ENCODE measurements around the gene EFNA4. TPM values are rescaled to one million over a fixed set of nuclear protein-coding genes. Genes with fewer than 3 reads are reported as not detected.

EFNA4 gene
- total RNA-seq, 1 experiment from 2014 or later, result 22.7 TPM

DNA sequence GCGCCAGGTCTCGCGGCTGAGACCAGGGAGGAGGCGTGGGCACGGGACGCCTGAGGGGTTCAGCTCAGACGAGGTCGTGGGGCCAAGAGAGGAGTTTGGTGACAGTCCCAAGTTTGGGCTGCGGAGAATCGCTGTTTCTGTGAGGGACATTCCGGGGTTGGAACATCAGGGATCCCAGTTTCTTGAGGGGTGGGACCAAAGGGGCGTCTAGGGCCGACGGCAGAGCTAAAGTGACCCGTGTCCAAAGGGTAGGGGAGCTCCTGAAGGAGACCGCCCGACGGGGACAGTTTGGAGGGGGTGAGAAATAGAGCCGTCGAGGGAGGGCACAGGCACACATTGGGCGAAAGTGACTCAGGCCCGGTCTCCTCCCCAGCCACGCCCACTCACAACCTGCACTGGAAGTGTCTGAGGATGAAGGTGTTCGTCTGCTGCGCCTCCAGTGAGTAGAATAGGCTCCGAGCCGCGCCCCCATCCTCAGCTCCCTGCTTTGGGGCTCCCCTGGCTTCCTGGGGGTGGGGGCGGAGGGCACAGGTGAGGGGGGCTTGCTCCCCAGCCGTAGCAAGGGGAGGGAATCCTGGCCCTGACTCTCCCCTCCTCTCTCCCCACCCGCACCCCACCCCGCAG lies 22.1 kb downstream of the EFNA4 start:
- CTCF ChIA-PET, result interaction anchor here (0.6 to 3.1 kb wide), 64 partner anchors 9 to 605 kb away, joined by 3 to 156 read pairs (median 6); partner anchors contain the start of genes ADAM15, CKS1B, DPM3 and EFNA1
- peak; percentile 0; the same call in 1 of the 2 replicates for ATAC-seq
- Mint-ChIP-seq H3K4me3 (peak overlapping the region; percentile 95), H3K27me3 (ENCODE audit: low read depth) (peaks cover 38% of the 10 kb centered on the region), H3K27ac (peak overlapping the region; percentile 60), H3K4me1 (peaks cover 35% of the 10 kb centered on the region), H3K36me3 (no peaks in the 10 kb centered on the region), H3K9me3 (no peaks in the 10 kb centered on the region)
- POLR2A ChIA-PET, result interaction anchor here (0.5 to 1.3 kb wide), 6 partner anchors 40 to 1086 kb away, joined by 3 to 5 read pairs (median 4); partner anchors contain the start of gene KRTCAP2
- no peak for TF ChIP-seq ZNF263 (CRISPR knock-in tag; IDR thresholded peaks at IDR 0.05; ENCODE audit: low read depth)
- TF ChIP-seq, protein P1, sequence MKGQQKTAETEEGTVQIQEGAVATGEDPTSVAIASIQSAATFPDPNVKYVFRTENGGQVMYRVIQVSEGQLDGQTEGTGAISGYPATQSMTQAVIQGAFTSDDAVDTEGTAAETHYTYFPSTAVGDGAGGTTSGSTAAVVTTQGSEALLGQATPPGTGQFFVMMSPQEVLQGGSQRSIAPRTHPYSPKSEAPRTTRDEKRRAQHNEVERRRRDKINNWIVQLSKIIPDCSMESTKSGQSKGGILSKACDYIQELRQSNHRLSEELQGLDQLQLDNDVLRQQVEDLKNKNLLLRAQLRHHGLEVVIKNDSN (CRISPR knock-in tag; IDR thresholded peaks at IDR 0.05), result no peak
- peak; percentile 39; the same call in 1 of the 2 replicates for TF ChIP-seq E2F5 (CRISPR knock-in tag; IDR thresholded peaks at IDR 0.05)
- DNase-seq (ENCODE audit: low spot score), result peak; percentile 56

GRCh38 chr1:155086128-155086741 lies 22.7 kb downstream of the EFNA4 start:
- DNase-seq (ENCODE audit: low spot score), result peak; percentile 93
- Mint-ChIP-seq H3K4me1 (peaks cover 37% of the 10 kb centered on the region), H3K9me3 (no peaks in the 10 kb centered on the region), H3K36me3 (no peaks in the 10 kb centered on the region), H3K27ac (no peak overlapping the region), H3K27me3 (ENCODE audit: low read depth) (peaks cover 34% of the 10 kb centered on the region), H3K4me3 (peak overlapping the region; percentile 95)
- CTCF ChIA-PET, result interaction anchor here (0.6 to 3.1 kb wide), 45 partner anchors 9 to 606 kb away, joined by 3 to 156 read pairs (median 7); partner anchors contain the start of genes ADAM15, CKS1B, DPM3 and EFNA4
- TF ChIP-seq, protein P2, sequence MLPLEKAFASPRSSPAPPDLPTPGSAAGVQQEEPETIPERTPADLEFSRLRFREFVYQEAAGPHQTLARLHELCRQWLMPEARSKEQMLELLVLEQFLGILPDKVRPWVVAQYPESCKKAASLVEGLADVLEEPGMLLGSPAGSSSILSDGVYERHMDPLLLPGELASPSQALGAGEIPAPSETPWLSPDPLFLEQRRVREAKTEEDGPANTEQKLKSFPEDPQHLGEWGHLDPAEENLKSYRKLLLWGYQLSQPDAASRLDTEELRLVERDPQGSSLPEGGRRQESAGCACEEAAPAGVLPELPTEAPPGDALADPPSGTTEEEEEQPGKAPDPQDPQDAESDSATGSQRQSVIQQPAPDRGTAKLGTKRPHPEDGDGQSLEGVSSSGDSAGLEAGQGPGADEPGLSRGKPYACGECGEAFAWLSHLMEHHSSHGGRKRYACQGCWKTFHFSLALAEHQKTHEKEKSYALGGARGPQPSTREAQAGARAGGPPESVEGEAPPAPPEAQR (CRISPR knock-in tag; IDR thresholded peaks at IDR 0.05), result no peak
- TF ChIP-seq CREB1 (CRISPR knock-in tag; IDR thresholded peaks at IDR 0.05), result no peak
- no peak for TF ChIP-seq NR3C1 (CRISPR knock-in tag; conservative IDR thresholded peaks at IDR 0.05; ENCODE audit: low read depth)
- 0 out of 2 replicates have a peak, but pooled peaks have one; percentile 16 for TF ChIP-seq FOXK1 (CRISPR knock-in tag; IDR thresholded peaks at IDR 0.05)
- TF ChIP-seq ZNF423 (CRISPR knock-in tag; IDR thresholded peaks at IDR 0.05), result no peak
- TF ChIP-seq CBFB (CRISPR knock-in tag; IDR thresholded peaks at IDR 0.05; ENCODE audit: low read depth), result no peak
- no peak for TF ChIP-seq ATF1 (CRISPR knock-in tag; IDR thresholded peaks at IDR 0.05)
- no peak for TF ChIP-seq ZNF281 (CRISPR knock-in tag; IDR thresholded peaks at IDR 0.05)
- TF ChIP-seq ZNF121 (CRISPR knock-in tag; IDR thresholded peaks at IDR 0.05), result no peak
- no peak for TF ChIP-seq FOXP1 (CRISPR knock-in tag; IDR thresholded peaks at IDR 0.05; ENCODE audit: borderline replicate concordance)
- TF ChIP-seq, protein P3, sequence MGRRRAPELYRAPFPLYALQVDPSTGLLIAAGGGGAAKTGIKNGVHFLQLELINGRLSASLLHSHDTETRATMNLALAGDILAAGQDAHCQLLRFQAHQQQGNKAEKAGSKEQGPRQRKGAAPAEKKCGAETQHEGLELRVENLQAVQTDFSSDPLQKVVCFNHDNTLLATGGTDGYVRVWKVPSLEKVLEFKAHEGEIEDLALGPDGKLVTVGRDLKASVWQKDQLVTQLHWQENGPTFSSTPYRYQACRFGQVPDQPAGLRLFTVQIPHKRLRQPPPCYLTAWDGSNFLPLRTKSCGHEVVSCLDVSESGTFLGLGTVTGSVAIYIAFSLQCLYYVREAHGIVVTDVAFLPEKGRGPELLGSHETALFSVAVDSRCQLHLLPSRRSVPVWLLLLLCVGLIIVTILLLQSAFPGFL (CRISPR knock-in tag; IDR thresholded peaks at IDR 0.05; ENCODE audit: borderline replicate concordance), result no peak
- TF ChIP-seq, protein P4, sequence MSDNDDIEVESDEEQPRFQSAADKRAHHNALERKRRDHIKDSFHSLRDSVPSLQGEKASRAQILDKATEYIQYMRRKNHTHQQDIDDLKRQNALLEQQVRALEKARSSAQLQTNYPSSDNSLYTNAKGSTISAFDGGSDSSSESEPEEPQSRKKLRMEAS (CRISPR knock-in tag; IDR thresholded peaks at IDR 0.05), result peak; percentile 61
- TF ChIP-seq ETV6 (CRISPR knock-in tag; IDR thresholded peaks at IDR 0.05), result 0 out of 2 replicates have a peak, but pooled peaks have one; percentile 17
- TF ChIP-seq, protein P5, sequence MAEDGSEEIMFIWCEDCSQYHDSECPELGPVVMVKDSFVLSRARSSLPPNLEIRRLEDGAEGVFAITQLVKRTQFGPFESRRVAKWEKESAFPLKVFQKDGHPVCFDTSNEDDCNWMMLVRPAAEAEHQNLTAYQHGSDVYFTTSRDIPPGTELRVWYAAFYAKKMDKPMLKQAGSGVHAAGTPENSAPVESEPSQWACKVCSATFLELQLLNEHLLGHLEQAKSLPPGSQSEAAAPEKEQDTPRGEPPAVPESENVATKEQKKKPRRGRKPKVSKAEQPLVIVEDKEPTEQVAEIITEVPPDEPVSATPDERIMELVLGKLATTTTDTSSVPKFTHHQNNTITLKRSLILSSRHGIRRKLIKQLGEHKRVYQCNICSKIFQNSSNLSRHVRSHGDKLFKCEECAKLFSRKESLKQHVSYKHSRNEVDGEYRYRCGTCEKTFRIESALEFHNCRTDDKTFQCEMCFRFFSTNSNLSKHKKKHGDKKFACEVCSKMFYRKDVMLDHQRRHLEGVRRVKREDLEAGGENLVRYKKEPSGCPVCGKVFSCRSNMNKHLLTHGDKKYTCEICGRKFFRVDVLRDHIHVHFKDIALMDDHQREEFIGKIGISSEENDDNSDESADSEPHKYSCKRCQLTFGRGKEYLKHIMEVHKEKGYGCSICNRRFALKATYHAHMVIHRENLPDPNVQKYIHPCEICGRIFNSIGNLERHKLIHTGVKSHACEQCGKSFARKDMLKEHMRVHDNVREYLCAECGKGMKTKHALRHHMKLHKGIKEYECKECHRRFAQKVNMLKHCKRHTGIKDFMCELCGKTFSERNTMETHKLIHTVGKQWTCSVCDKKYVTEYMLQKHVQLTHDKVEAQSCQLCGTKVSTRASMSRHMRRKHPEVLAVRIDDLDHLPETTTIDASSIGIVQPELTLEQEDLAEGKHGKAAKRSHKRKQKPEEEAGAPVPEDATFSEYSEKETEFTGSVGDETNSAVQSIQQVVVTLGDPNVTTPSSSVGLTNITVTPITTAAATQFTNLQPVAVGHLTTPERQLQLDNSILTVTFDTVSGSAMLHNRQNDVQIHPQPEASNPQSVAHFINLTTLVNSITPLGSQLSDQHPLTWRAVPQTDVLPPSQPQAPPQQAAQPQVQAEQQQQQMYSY (CRISPR knock-in tag; IDR thresholded peaks at IDR 0.05), result no peak
- no peak for TF ChIP-seq RORB (CRISPR knock-in tag; IDR thresholded peaks at IDR 0.05)
- TF ChIP-seq, protein P6, sequence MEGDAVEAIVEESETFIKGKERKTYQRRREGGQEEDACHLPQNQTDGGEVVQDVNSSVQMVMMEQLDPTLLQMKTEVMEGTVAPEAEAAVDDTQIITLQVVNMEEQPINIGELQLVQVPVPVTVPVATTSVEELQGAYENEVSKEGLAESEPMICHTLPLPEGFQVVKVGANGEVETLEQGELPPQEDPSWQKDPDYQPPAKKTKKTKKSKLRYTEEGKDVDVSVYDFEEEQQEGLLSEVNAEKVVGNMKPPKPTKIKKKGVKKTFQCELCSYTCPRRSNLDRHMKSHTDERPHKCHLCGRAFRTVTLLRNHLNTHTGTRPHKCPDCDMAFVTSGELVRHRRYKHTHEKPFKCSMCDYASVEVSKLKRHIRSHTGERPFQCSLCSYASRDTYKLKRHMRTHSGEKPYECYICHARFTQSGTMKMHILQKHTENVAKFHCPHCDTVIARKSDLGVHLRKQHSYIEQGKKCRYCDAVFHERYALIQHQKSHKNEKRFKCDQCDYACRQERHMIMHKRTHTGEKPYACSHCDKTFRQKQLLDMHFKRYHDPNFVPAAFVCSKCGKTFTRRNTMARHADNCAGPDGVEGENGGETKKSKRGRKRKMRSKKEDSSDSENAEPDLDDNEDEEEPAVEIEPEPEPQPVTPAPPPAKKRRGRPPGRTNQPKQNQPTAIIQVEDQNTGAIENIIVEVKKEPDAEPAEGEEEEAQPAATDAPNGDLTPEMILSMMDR (IDR thresholded peaks at IDR 0.05), result peak; percentile 100
- ATAC-seq, result peak; percentile 6
- POLR2A ChIA-PET, result interaction anchor here (0.5 kb wide), 1 partner anchor 1087 kb away, joined by 3 read pairs; no protein-coding TSS in a partner anchor

All from WTC11 (cell line).